Bronchial epithelial cell (primary cell): Measurements from ENCODE around the gene SCD5. TPM values are rescaled to one million over a fixed set of nuclear protein-coding genes. Genes with fewer than 3 reads are reported as not detected.

Source experiments
- DNase-seq: peaks from one replicate; pipeline ENCODE4 v3.0.0-alpha.2; 2010; ENCODE audit warnings: low read depth
- FAIRE-seq: peaks from 2 replicates; lab custom pipeline; 2011; peaks lifted over from hg19 to GRCh38; lab: Jason Lieb, UNC
- H3K27me3 ChIP-seq: 2 replicates; pipeline ENCODE4 v1.5.1; 2011; ENCODE audit warnings: low read length; ENCODE audit not compliant: control insufficient read depth, insufficient read depth
- H3K36me3 ChIP-seq: 2 replicates; pipeline ENCODE4 v1.5.1; 2011; ENCODE audit warnings: low read length; ENCODE audit not compliant: control insufficient read depth, insufficient read depth
- H3K4me3 ChIP-seq: 2 replicates; pipeline ENCODE4 v1.5.1; 2011; ENCODE audit warnings: mild to moderate bottlenecking, low read depth, low read length, control low read depth
- total RNA-seq: library from RNA; depleted of rRNA; stranded (reverse); fragments of >200 nt; gene quantifications from 2 replicates; pipeline ENCODE4 v1.2.1, GENCODE V29; 2014
- TF ChIP-seq, protein P1 (sequence below): IDR thresholded peaks from 2 replicates; pipeline ENCODE4 v1.5.1; 2011; ENCODE audit warnings: mild to moderate bottlenecking, moderate library complexity, low read length, control low read depth, inconsistent platforms; ENCODE audit not compliant: insufficient read depth, severe bottlenecking

The SCD5 gene
- total RNA-seq, 1 donor from 2014 or later = 1.3 TPM

DNA sequence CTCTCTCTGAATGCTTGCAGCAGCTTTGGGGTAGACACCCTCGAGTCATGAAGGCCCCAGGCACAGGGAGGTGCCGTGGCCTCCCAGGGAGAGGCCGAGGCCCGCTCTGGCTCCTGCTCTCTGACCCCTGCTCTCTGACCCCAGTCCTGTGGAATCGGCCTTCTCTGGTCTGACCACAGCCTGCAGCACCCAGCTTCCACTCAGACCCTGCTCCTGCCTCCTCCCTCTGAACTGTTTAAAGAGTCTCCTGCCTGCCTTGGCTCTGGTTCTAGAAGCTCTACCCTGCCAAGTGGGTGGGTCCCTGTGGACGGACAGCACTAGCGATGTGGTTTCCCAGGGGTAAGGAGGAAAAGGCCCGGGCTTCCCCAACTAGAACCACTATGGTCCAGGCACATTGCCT, 158.6 kb downstream of the SCD5 start:
- Histone ChIP-seq H3K36me3 (no peaks in the 10 kb centered on the region), H3K27me3 (no peaks in the 10 kb centered on the region), H3K4me3 (no peak overlapping the region)
- FAIRE-seq = no peak
- TF ChIP-seq, protein P1, sequence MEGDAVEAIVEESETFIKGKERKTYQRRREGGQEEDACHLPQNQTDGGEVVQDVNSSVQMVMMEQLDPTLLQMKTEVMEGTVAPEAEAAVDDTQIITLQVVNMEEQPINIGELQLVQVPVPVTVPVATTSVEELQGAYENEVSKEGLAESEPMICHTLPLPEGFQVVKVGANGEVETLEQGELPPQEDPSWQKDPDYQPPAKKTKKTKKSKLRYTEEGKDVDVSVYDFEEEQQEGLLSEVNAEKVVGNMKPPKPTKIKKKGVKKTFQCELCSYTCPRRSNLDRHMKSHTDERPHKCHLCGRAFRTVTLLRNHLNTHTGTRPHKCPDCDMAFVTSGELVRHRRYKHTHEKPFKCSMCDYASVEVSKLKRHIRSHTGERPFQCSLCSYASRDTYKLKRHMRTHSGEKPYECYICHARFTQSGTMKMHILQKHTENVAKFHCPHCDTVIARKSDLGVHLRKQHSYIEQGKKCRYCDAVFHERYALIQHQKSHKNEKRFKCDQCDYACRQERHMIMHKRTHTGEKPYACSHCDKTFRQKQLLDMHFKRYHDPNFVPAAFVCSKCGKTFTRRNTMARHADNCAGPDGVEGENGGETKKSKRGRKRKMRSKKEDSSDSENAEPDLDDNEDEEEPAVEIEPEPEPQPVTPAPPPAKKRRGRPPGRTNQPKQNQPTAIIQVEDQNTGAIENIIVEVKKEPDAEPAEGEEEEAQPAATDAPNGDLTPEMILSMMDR = no peak
- DNase-seq = no peak

DNA sequence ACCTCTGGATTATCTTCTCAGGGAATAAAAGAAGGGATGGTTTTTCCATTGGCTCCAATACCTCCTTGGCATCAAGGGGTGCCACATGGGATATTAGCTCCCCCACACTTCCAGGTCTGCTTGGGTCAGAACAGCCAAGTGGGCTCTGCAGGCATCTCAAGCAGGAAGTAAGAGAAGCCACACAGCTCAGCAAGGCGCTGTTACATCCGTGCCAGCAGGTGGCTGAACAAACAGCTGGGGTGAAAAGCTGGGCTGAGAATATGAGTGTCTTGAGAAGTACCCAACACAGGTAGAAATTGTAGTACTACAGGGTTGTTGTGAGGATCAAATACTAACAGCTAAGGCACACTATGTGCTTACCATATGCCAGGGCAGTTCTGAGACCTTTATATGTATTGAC, 160.1 kb downstream of the SCD5 start:
- DNase-seq (no peak), FAIRE-seq (no peak)
- Histone ChIP-seq H3K27me3 (no peaks in the 10 kb centered on the region), H3K4me3 (no peak overlapping the region), H3K36me3 (no peaks in the 10 kb centered on the region)
- TF ChIP-seq, protein P1 = no peak

DNA sequence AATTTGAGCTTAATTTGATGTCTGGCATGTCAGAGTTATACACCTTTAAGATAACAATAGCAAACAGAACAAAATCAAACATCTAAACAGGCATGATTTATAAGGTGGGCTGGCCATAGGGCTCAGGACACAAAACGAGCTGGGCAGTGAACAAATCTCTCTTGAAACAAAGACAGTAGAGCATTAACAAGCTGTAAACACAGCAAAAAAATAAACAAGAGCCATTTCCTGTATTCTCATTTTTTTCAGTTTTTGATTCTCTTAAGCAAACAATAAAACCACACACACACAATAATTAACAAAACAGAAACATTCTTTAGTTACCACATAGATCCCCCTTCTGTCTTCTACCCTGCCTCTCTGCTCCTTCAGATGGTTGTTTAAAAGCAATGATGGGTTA, 168.5 kb downstream of the SCD5 start:
- TF ChIP-seq, protein P1 = no peak
- H3K36me3 ChIP-seq = no peaks in the 10 kb centered on the region
- FAIRE-seq (no peak), DNase-seq (no peak)
- H3K27me3 ChIP-seq = no peaks in the 10 kb centered on the region
- H3K4me3 ChIP-seq = no peak overlapping the region

DNA sequence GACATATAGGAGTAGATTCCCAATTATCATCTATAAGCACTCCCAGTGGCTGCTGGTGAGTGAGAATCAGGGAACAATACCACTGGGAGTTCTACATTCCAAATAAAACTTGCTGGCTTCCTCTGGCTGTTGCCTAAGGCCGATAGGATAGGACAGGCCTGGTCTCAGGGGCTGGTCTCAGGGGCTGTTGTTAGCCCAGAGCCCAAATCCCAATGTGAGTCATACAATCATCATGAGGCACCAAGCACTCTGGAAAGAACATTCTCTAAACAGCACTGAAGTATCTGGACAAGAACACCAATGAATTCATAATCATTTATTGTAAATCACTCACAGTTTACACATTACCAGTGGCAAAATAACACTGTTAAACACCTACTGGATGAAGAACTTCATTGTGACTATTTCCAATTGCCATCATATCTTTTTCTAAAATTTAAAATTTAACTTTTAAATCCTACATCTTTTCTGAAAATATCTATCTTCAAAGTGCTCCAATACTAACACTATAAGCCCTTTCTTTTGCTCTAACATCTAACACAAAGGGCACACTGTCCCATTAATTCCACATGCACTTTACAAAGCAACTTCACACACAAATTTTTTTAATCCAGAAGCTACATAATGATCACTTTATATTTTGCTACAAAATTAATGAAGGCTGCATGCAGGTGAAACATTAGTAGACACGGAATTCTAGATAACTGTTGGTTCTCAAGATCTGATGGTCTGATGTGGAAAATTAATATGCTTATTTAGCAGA, 169.2 kb downstream of the SCD5 start:
- no peak overlapping the region for H3K4me3 ChIP-seq
- DNase-seq (peak; percentile 21), FAIRE-seq (no peak)
- no peaks in the 10 kb centered on the region for H3K27me3 ChIP-seq
- TF ChIP-seq, protein P1 = no peak
- H3K36me3 ChIP-seq = no peaks in the 10 kb centered on the region

DNA sequence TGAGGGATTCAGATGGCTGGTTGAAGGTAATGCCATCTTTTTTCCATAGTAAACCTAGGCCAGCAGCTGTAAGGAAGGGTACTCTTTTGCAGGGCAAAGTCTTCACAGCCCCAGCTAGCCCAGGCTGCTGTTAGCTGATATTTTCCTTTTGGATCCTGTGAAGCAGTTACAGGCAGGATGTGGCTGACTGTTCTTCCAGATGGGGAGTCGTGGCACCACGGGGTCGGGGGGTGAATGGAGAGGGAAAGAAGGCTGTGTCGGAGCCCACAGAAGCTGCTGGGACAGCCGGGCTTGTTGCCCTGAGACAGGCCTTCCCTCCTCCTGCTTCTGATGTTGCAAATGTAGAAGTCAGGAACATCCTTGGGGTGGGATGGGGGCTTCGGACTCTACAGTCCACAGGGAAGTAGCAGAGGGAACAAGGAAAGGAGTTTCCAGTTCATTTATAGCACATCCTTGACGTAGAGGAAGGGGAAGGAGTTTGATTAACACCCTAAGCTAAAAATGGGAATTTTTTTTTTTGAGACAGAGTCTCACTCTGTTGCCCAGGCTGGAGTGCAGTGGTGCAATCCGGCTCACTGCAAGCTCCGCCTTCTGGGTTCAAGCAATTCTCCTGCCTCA, 172.2 kb downstream of the SCD5 start:
- Histone ChIP-seq H3K36me3 (no peaks in the 10 kb centered on the region), H3K27me3 (no peaks in the 10 kb centered on the region), H3K4me3 (no peak overlapping the region)
- TF ChIP-seq, protein P1 = no peak
- FAIRE-seq (no peak), DNase-seq (no peak)
